ENCODE data around the gene DES. TPM values are rescaled to one million over a fixed set of nuclear protein-coding genes. Genes with fewer than 3 reads are reported as not detected.

Gene DES
- total RNA-seq, 2 donors from 2014 or later = 5,895 to 7,519 TPM

GRCh38 chr2:219430633-219431615 lies 12.7 kb downstream of the DES start:
- intact Hi-C loops (cut with DNase I) = no loop called here
- peak; percentile 55 for DNase-seq
- ATAC-seq = peak; percentile 66 to 73

- peak; percentile 7 to 14 for ATAC-seq
- DNase-seq = no peak
- intact Hi-C loops (cut with DNase I) = no loop called here
Observed at GRCh38 chr2:219433666-219434467, 15.7 kb downstream of the DES start.

GRCh38 chr2:219434468-219434717 lies 16.2 kb downstream of the DES start:
- ATAC-seq (no peak), DNase-seq (no peak)
- intact Hi-C loops (cut with DNase I) = no loop called here

- DNase-seq (no peak), ATAC-seq (peak; percentile 50 to 58)
- intact Hi-C loops (cut with DNase I) = no loop called here
Observed at GRCh38 chr2:219434718-219435525, 16.7 kb downstream of the DES start, which contains the start of gene SPEG. SPEG (plus strand) TSS chr2:219434843; CDS start chr2:219434978, 135 bp downstream.

GRCh38 chr2:219435701-219436100 lies 17.5 kb downstream of the DES start:
- no peak for DNase-seq
- intact Hi-C loops (cut with DNase I) = no loop called here
- ATAC-seq = peak in 1 of 2 donors; percentile 7

GRCh38 chr2:219436491-219436890 lies 18.3 kb downstream of the DES start:
- DNase-seq = no peak
- intact Hi-C loops (cut with DNase I) = no loop called here
- ATAC-seq = no peak

GRCh38 chr2:219437141-219437540 lies 19.0 kb downstream of the DES start:
- no peak for DNase-seq
- no peak for ATAC-seq

GRCh38 chr2:219437690-219438206 lies 19.6 kb downstream of the DES start:
- intact Hi-C loops (cut with DNase I) = no loop called here
- DNase-seq = no peak
- no peak for ATAC-seq

More at GRCh38 chr2:219437141-219437540, 19.0 kb downstream of the DES start:
- intact Hi-C loops (cut with DNase I) = no loop called here

- ATAC-seq (no peak), DNase-seq (no peak)
- intact Hi-C loops (cut with DNase I) = no loop called here
Observed at GRCh38 chr2:219438453-219438852, 20.3 kb downstream of the DES start.

GRCh38 chr2:219439506-219439905 lies 21.3 kb downstream of the DES start:
- intact Hi-C loops (cut with DNase I) = no loop called here
- ATAC-seq (no peak), DNase-seq (no peak)

- intact Hi-C loops (cut with DNase I) = no loop called here
- DNase-seq (no peak), ATAC-seq (no peak)
Observed at GRCh38 chr2:219440388-219441256, 22.4 kb downstream of the DES start.

- ATAC-seq (peak; percentile 68 to 71), DNase-seq (peak; percentile 60)
- intact Hi-C loops (cut with DNase I) = no loop called here
Observed at GRCh38 chr2:219441451-219442255, 23.5 kb downstream of the DES start.

GRCh38 chr2:219442256-219443015 lies 24.3 kb downstream of the DES start:
- intact Hi-C loops (cut with DNase I) = no loop called here

GRCh38 chr2:219443016-219443696 lies 25.0 kb downstream of the DES start:
- no peak for DNase-seq
- no peak for ATAC-seq
- intact Hi-C loops (cut with DNase I) = no loop called here

More at GRCh38 chr2:219442256-219443015, 24.3 kb downstream of the DES start:
- DNase-seq (no peak), ATAC-seq (no peak)

GRCh38 chr2:219443697-219444023 lies 25.5 kb downstream of the DES start:
- intact Hi-C loops (cut with DNase I) = no loop called here
- ATAC-seq = no peak
- DNase-seq = no peak

- DNase-seq = no peak
- intact Hi-C loops (cut with DNase I) = no loop called here
- ATAC-seq = peak in 1 of 2 donors; percentile 41
Observed at GRCh38 chr2:219444566-219445091, 26.5 kb downstream of the DES start.
